NCI-H2029 (cell line): ENCODE results near the gene OLFML2A.

Experiments used
- DNase-seq: peaks from one replicate; lab custom pipeline; 2025; lab: John Stamatoyannopoulos, UW

Gene OLFML2A

DNA sequence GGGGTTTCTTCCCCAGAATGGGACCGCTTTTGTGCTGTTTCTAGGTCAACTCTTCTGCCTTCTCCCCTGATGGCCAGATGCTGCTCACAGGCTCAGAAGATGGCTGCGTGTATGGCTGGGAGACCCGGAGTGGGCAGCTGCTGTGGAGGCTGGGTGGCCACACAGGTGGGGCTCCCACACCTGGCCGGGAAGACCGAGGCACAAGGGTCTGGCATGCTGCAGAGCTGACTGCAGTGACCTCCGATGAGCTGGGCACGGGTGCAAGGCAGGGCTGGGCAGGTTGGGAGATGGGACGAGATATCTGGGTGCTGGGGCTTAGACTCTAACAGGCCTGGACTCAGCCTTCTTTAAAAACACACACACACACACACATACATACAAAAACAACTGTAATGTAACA is 77.2 kb downstream of the OLFML2A start:
- no peak for DNase-seq

DNA sequence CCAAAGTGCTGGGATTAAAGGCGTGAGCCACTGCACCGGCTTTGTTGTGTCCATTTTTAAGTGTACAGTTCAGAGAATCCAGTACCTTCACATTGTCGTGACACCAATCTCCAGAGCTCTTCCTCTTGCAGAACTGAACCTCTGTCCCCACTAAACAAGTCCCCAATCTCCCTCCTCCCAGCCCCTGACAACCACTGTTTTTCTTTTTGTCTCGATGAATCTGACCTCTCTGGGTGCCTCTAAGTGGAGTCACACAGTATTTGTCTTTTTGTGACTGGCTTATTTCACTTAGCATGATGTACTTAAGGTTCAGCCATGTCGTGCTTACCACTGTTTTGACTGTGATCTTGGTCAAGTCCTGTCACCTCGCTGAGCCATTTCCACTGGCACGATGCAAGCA is 77.9 kb downstream of the OLFML2A start:
- DNase-seq, result no peak

DNA sequence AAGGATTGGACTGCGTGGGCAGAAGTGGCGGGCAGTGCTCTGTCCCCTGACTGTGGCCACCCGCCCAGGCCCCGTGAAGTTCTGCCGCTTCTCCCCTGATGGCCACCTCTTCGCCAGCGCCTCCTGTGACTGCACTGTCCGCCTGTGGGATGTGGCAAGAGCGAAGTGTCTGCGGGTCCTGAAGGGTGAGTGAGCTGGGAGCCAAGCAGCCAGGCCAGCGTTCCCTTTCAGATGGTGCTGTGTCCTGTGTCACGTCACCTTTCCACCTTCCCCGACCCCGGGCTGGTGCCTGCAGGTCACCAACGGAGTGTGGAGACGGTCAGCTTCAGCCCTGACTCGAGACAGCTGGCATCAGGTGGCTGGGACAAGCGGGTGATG is 78.6 kb downstream of the OLFML2A start:
- no peak for DNase-seq

GRCh38 chr9:124855944-124856765 is 79.2 kb downstream of the OLFML2A start:
- DNase-seq, result no peak

DNA sequence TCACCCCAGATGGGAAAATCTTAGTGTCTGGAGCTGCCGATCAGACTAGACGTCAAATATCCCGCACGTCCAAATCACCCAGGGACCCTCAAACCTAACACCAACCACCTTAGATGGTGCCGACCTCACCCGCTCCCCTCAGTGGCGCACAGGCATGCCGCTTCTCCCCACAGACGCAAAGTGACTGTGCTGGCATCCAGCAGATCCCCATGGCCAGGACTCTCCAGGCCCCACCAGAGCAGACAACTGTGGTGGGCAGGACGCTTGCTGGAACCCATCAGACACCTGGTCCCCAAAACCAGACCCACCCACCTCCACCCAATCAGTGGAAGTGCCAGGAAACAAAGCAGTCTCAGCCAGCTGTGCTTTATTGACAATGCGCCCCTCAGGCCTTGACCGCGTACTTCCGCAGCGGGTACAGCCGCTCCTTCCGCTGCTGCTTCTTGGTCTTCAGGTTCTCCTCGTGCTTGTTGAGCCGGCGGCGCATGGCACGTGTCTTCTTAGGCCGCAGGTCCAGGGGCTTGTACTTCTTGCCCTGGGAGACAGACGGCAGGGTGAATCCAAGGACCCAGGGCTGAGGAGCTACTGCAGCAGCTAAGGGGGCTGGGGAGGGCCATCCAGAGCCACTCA is 80.7 kb downstream of the OLFML2A start:
- DNase-seq, result no peak

DNA sequence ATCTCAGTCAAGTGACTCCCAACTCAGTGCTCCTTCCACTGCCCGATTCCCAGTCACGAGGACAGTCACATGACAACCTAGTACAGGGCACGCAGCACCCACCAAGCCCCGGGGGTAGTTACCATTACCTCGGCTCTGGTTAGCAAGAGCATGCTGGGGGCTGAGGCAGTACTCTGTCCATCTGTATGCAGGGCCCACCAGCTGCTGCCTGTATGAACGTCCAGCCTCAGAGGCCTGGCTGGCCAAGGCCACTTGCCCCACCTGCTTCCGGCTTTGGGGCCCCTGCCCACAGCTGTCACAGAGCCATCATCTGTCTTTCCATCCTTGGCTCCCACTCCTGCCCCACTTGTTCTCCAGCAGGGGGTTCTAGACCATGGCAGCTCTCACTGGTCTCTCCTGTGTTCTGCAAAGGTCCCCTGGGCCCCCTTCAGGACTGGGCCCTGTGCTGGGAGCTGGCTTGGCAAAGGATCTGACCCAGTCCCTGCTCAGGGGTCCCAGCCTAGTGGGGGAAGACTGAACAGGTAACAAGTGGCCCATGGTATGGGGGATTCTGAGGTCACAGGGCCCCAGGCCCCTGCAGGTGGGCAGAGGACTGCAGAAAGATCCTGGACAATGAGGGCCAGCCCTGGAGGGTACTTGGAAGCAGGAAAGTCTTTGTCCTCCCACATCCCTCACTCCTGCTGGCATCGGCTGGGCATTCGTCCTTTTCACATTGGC is 81.6 kb downstream of the OLFML2A start:
- DNase-seq, result no peak

- no peak for DNase-seq
These were observed 83.1 kb downstream of the OLFML2A start for GRCh38 chr9:124859803-124860581.

GRCh38 chr9:124860582-124861341 is 83.8 kb downstream of the OLFML2A start:
- DNase-seq, result no peak

DNA sequence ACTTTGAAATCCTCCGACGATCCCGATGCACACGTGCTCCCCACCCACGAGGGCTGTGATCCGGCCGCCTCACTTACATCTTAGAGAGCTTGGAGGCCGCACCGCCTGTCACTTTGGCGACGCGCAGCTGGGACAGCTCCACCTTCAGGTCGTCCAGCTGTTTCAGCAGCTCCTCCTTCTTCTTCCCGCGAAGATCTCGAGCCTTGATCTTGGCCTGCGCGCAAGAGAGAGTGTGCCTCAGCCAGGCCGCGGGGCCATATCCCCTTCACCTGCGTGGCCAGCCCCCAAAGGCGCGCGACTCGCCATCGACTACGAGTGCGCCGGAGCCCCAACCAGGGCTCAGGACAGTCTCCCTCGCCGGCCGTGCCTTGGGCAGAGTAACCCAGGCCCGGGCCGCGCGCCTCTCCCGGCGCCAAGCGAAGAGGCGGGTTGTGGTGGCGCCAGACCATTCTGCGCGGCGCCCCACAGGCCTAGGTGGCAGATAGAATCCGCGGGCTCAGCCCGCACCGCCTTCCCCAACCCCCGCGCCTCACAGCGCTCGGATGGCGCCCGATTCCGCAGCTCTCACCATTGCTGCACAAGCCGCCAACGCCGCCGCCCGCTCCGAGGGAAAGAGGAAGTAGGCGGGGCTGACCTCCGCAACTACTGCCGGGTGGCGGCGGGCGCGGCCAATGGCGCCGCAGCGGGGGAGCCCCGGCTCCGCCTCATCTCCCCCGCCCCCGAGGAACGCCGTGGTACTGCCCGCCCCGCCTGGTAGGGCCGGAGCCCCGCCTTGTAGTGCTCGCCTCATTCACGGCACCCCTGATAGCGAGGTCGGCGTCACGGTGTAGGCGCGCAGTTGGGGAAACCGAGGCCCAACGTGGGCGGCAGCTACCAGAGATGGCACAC is 84.7 kb downstream of the OLFML2A start, which contains the start of the genes ARPC5L and RPL35:
TSS of gene ARPC5L (plus strand) at position 789 of the 888 bp plus-strand sequence. CDS start 7,161 bp downstream, outside the sequence.
TSS of gene RPL35 (minus strand) at position 616 of the 888 bp plus-strand sequence. CDS start at position 571, 45 bp downstream.
- DNase-seq, result peak; percentile 88

- peak; percentile 43 for DNase-seq
These were observed 86.5 kb downstream of the OLFML2A start for GRCh38 chr9:124863371-124863871.
